IMR-90 (cell line): ENCODE measurements around the gene CRYGC. TPM values are rescaled to one million over a fixed set of nuclear protein-coding genes. Genes with fewer than 3 reads are reported as not detected.

ENCODE experiments used
- ATAC-seq: fragments of 200-7000 bp; cut with Tn5 transposase; 2 replicates; pipeline ENCODE4 v1.9.1; 2020; ENCODE audit warnings: low read depth, mild to moderate bottlenecking, moderate library complexity
- BruUV-seq: library from RNA; stranded (reverse); fragments of 400-500 nt; replicated peaks from 2 replicates; lab custom pipeline; 2021; lab: Mats Ljungman, UMichigan
- CTCF ChIA-PET: fragments of 300-600 bp; formaldehyde crosslinking; extraction: SDS; loops from one replicate; lab custom pipeline; 2021; ENCODE audit warnings: antibody characterized with exemption; lab: Yijun Ruan, JAX
- POLR2A ChIA-PET: fragments of 300-600 bp; sonication (Branson Sonifier 250); formaldehyde crosslinking; loops from one replicate; lab custom pipeline; 2022; ENCODE audit warnings: antibody characterized with exemption; ENCODE audit not compliant: unreplicated experiment; lab: Charles Lee
- DNase-seq: peaks from one replicate; pipeline ENCODE4 v3.0.0; 2013
- H2AFZ ChIP-seq: replicated peaks from 2 replicates; pipeline ENCODE3; 2013; ENCODE audit warnings: low read length, mild to moderate bottlenecking; ENCODE audit not compliant: poor library complexity
- H2AK5ac ChIP-seq: 2 replicates; pipeline ENCODE4 v1.6.1; 2013; ENCODE audit warnings: low read depth, low read length, inconsistent platforms
- H2AK9ac ChIP-seq: replicated peaks from 2 replicates; pipeline ENCODE3; 2013; ENCODE audit warnings: mild to moderate bottlenecking, low read depth, low read length, moderate library complexity; ENCODE audit not compliant: poor library complexity
- H2BK120ac ChIP-seq: 2 replicates; pipeline ENCODE4 v1.6.1; 2013; ENCODE audit warnings: low read depth, low read length, inconsistent platforms
- H2BK15ac ChIP-seq: 3 replicates; pipeline ENCODE4 v1.6.1; 2013; ENCODE audit warnings: low read depth, low read length, inconsistent platforms
- H2BK20ac ChIP-seq: 2 replicates; pipeline ENCODE4 v1.6.1; 2013; ENCODE audit warnings: low read depth, mild to moderate bottlenecking, inconsistent platforms, low read length, moderate library complexity
- H2BK5ac ChIP-seq: 2 replicates; pipeline ENCODE4 v1.6.1; 2013; ENCODE audit warnings: mild to moderate bottlenecking, low read depth, low read length, inconsistent platforms; ENCODE audit not compliant: poor library complexity, severe bottlenecking
- H3K14ac ChIP-seq: replicated peaks from 2 replicates; pipeline ENCODE4 v1.6.1; 2013; ENCODE audit warnings: low read depth, low read length, inconsistent platforms
- H3K18ac ChIP-seq: 2 replicates; pipeline ENCODE4 v1.6.1; 2013; ENCODE audit warnings: low read depth, low read length, control low read depth
- H3K23ac ChIP-seq: 2 replicates; pipeline ENCODE4 v1.6.1; 2013; ENCODE audit warnings: low read depth, low read length, inconsistent platforms
- H3K27ac ChIP-seq: 2 replicates; pipeline ENCODE4 v1.5.1; 2013; ENCODE audit warnings: mild to moderate bottlenecking, control low read depth, low read length; ENCODE audit not compliant: insufficient read depth
- H3K27me3 ChIP-seq: 2 replicates; pipeline ENCODE4 v1.6.1; 2013; ENCODE audit warnings: low read length; ENCODE audit not compliant: control insufficient read depth, insufficient read depth
- H3K36me3 ChIP-seq: 2 replicates; pipeline ENCODE4 v1.6.1; 2013; ENCODE audit warnings: low read length, mixed read lengths; ENCODE audit not compliant: control insufficient read depth, insufficient read depth
- H3K4ac ChIP-seq: 2 replicates; pipeline ENCODE4 v1.6.1; 2013; ENCODE audit warnings: low read depth, low read length, inconsistent platforms
- H3K4me1 ChIP-seq: 2 replicates; pipeline ENCODE4 v1.6.1; 2013; ENCODE audit warnings: low read length, mixed read lengths; ENCODE audit not compliant: control insufficient read depth, insufficient read depth
- H3K4me2 ChIP-seq: 2 replicates; pipeline ENCODE4 v1.6.1; 2013; ENCODE audit warnings: low read depth, mild to moderate bottlenecking, control low read depth, low read length, moderate library complexity
- H3K4me3 ChIP-seq: 2 replicates; pipeline ENCODE4 v1.5.1; 2013; ENCODE audit warnings: low read depth, mild to moderate bottlenecking, control low read depth, low read length, moderate library complexity; ENCODE audit not compliant: insufficient read depth
- H3K56ac ChIP-seq: 2 replicates; pipeline ENCODE4 v1.6.1; 2013; ENCODE audit warnings: low read length, inconsistent platforms; ENCODE audit not compliant: insufficient read depth; ENCODE audit errors: extremely low read depth
- H3K79me1 ChIP-seq, 2 experiments: 2 replicates each; pipeline ENCODE4 v1.6.1; 2013; ENCODE audit warnings: low read length in 2 of 2, inconsistent platforms in 1 of 2, low read depth in 1 of 2
- H3K9ac ChIP-seq: 2 replicates; pipeline ENCODE4 v1.6.1; 2013; ENCODE audit warnings: low read depth, low read length, control low read depth
- H3K9me1 ChIP-seq: 2 replicates; pipeline ENCODE4 v1.6.1; 2013; ENCODE audit warnings: low read length, inconsistent platforms; ENCODE audit not compliant: insufficient read depth
- H3K9me3 ChIP-seq: 2 replicates; pipeline ENCODE4 v1.6.1; 2013; ENCODE audit warnings: low read length; ENCODE audit not compliant: control insufficient read depth, insufficient read depth
- H4K20me1 ChIP-seq: 2 replicates; pipeline ENCODE4 v1.6.1; 2013; ENCODE audit warnings: low read length, inconsistent platforms; ENCODE audit not compliant: insufficient read depth
- H4K5ac ChIP-seq: 2 replicates; pipeline ENCODE4 v1.6.1; 2013; ENCODE audit warnings: mild to moderate bottlenecking, low read depth, low read length, control low read depth
- H4K8ac ChIP-seq, 2 experiments: 2 replicates each; pipeline ENCODE4 v1.6.1; 2013; ENCODE audit warnings: low read depth in 2 of 2, low read length in 2 of 2, control low read depth in 1 of 2, inconsistent platforms in 1 of 2
- H4K91ac ChIP-seq: 2 replicates; pipeline ENCODE4 v1.6.1; 2013; ENCODE audit warnings: low read depth, low read length, inconsistent platforms; ENCODE audit not compliant: insufficient read depth
- CEBPB ChIP-seq: IDR thresholded peaks from 2 replicates; pipeline ENCODE4 v1.6.1; 2012; ENCODE audit warnings: low read depth, low read length, improper control_type of control experiment
- CHD1 ChIP-seq: IDR thresholded peaks from 2 replicates; pipeline ENCODE4 v1.6.1; 2012; ENCODE audit warnings: low read depth, low read length, improper control_type of control experiment
- CTCF ChIP-seq: conservative IDR thresholded peaks from 2 replicates; pipeline ENCODE4 v1.5.1; 2012; ENCODE audit warnings: mild to moderate bottlenecking, low read depth, low read length, improper control_type of control experiment
- FOS ChIP-seq: fragments of 150-350 bp; IDR thresholded peaks from 2 replicates; pipeline ENCODE4 v1.6.1; 2016; ENCODE audit warnings: low read depth, low read length
- MAFK ChIP-seq: IDR thresholded peaks from 2 replicates; pipeline ENCODE4 v1.6.1; 2012; ENCODE audit warnings: low read depth, low read length, improper control_type of control experiment
- MAZ ChIP-seq: IDR thresholded peaks from 2 replicates; pipeline ENCODE4 v1.6.1; 2012; ENCODE audit warnings: low read depth, mild to moderate bottlenecking, low read length, improper control_type of control experiment, moderate library complexity, borderline replicate concordance
- MXI1 ChIP-seq: IDR thresholded peaks from 2 replicates; pipeline ENCODE4 v1.6.1; 2012; ENCODE audit warnings: low read depth, mild to moderate bottlenecking, low read length, moderate library complexity, borderline replicate concordance
- POLR2A ChIP-seq: IDR thresholded peaks from 2 replicates; pipeline ENCODE4 v1.6.1; 2012; ENCODE audit warnings: mild to moderate bottlenecking, low read depth, low read length
- RAD21 ChIP-seq: IDR thresholded peaks from 2 replicates; pipeline ENCODE4 v1.6.1; 2012; ENCODE audit warnings: low read length, improper control_type of control experiment
- RCOR1 ChIP-seq: IDR thresholded peaks from 2 replicates; pipeline ENCODE4 v1.6.1; 2012; ENCODE audit warnings: mild to moderate bottlenecking, low read length, improper control_type of control experiment; ENCODE audit not compliant: insufficient replicate concordance
- RFX5 ChIP-seq: IDR thresholded peaks from 2 replicates; pipeline ENCODE4 v1.8.0; 2012; ENCODE audit warnings: low read depth, mild to moderate bottlenecking, low read length, moderate library complexity
- SMC3 ChIP-seq: fragments of 150-350 bp; IDR thresholded peaks from 2 replicates; pipeline ENCODE4 v1.6.1; 2016; ENCODE audit warnings: low read depth, mild to moderate bottlenecking, antibody characterized with exemption, low read length, moderate library complexity
- WGBS, 2 experiments: methylation state at CpG; one replicate each; pipeline versions ENCODE4 v1.1.5 to v1.1.7; 2013; ENCODE audit warnings: missing lambda C conversion rate in 2 of 2; ENCODE audit not compliant: insufficient read length in 1 of 2; ENCODE audit errors: extremely low coverage in 2 of 2; 5-methylcytosine and 5-hydroxymethylcytosine counted together
- dilution Hi-C: fragments of 300-500 bp; cut with HindIII; formaldehyde crosslinking; loops from one replicate; pipeline ENCODE4 v1.14.3; 2018; ENCODE audit warnings: low sequenced_read_pairs; ENCODE audit not compliant: unreplicated experiment
- in situ Hi-C: fragments of 300-500 bp; cut with MboI; formaldehyde crosslinking; loops from 3 replicates; pipeline ENCODE4 v1.14.3; 2019; ENCODE audit warnings: low sequenced_read_pairs, inconsistent platforms, mixed read lengths
- intact Hi-C: fragments of 100-400 bp; cut with micrococcal nuclease; formaldehyde crosslinking; loops from 2 replicates; pipeline ENCODE4 v1.10.0; 2022
- polyA plus RNA-seq, 3 experiments: library from polyadenylated mRNA; depleted of rRNA; stranded (reverse); fragments of >200 nt; gene quantifications; 2 replicates each; pipeline ENCODE4 v1.2.3, GENCODE V29; 2012; ENCODE audit warnings: low replicate concordance in 1 of 3
- total RNA-seq: library from RNA; depleted of rRNA; stranded (reverse); fragments of >200 nt; gene quantifications from 2 replicates; pipeline ENCODE4 v1.2.3, GENCODE V29; 2012
- TF ChIP-seq, protein P1 (sequence below): fragments of 150-350 bp; IDR thresholded peaks from 2 replicates; pipeline ENCODE4 v1.6.1; 2017; ENCODE audit warnings: mild to moderate bottlenecking, antibody characterized with exemption, low read length, low read depth

The CRYGC gene
- total and polyA plus RNA-seq, 2 of the 4 experiments (the other 2 are of a cell fraction): not detected

GRCh38 chr2:208099682-208100470, 29.8 kb downstream of the CRYGC start:
- no CpG with 5 or more reads among the region's 13 CpGs for WGBS, 2 experiments
- Histone ChIP-seq H2AK9ac (no peak overlapping the region), H3K14ac (no peak overlapping the region), H3K9ac (no peak overlapping the region), H3K4me2 (no peak overlapping the region), H3K9me1 (no peaks in the 10 kb centered on the region), H3K4me1 (no peaks in the 10 kb centered on the region), H2BK15ac (no peak overlapping the region), H3K79me1 (no peaks in the 10 kb centered on the region), H4K91ac (no peak overlapping the region), H3K56ac (no peak overlapping the region), H3K9me3 (no peaks in the 10 kb centered on the region), H4K5ac (no peak overlapping the region), H3K4me3 (no peak overlapping the region), H3K18ac (no peak overlapping the region), H2AFZ (no peak overlapping the region), H3K4ac (no peak overlapping the region), H3K27ac (no peak overlapping the region), H3K36me3 (no peaks in the 10 kb centered on the region), H4K20me1 (no peaks in the 10 kb centered on the region), H2BK20ac (no peak overlapping the region), H4K8ac (no peak overlapping the region), H3K27me3 (peaks cover 3% of the 10 kb centered on the region), H2BK120ac (no peak overlapping the region), H2AK5ac (no peak overlapping the region), H2BK5ac (no peak overlapping the region), H3K23ac (no peak overlapping the region)
- CTCF ChIA-PET: interaction anchor here (0.6 to 0.7 kb wide), 2 partner anchors 14 to 1183 kb away, joined by 3 to 5 read pairs; no protein-coding TSS in a partner anchor
- DNase-seq (no peak), ATAC-seq (no peak)
- dilution Hi-C loops (no loop called here), intact Hi-C loops (no loop called here), in situ Hi-C loops (no loop called here)
- BruUV-seq: no TSS peak
- POLR2A ChIA-PET: no interaction called here
- TF ChIP-seq RCOR1 (no peak), RFX5 (no peak), MAFK (no peak), FOS (no peak), CEBPB (no peak), MXI1 (no peak), MAZ (no peak), CHD1 (no peak), SMC3 (no peak), CTCF (no peak), RAD21 (no peak), POLR2A (no peak)
- TF ChIP-seq, protein P1, sequence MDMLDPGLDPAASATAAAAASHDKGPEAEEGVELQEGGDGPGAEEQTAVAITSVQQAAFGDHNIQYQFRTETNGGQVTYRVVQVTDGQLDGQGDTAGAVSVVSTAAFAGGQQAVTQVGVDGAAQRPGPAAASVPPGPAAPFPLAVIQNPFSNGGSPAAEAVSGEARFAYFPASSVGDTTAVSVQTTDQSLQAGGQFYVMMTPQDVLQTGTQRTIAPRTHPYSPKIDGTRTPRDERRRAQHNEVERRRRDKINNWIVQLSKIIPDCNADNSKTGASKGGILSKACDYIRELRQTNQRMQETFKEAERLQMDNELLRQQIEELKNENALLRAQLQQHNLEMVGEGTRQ: no peak
